HepG2 (cell line): ENCODE data around the gene SLC16A3. TPM values are rescaled to one million over a fixed set of nuclear protein-coding genes. Genes with fewer than 3 reads are reported as not detected.
A peak's percentile ranks its signal among the peaks of the same experiment; 100 is the strongest.

Experiments
- ATF3 ChIP-seq: sonication (generic); formaldehyde crosslinking; IDR thresholded peaks from 2 replicates; pipeline ENCODE4 v1.4.0; 2020; ENCODE audit warnings: missing genetic modification reagents
- CC2D1A ChIP-seq: sonication (generic); formaldehyde crosslinking; IDR thresholded peaks from 2 replicates; pipeline ENCODE4 v1.8.1; 2023; ENCODE audit warnings: mild to moderate bottlenecking, missing genetic modification reagents
- HMGA1 ChIP-seq: sonication (generic); formaldehyde crosslinking; conservative IDR thresholded peaks from 2 replicates; pipeline ENCODE4 v1.4.0; 2020; ENCODE audit warnings: missing genetic modification reagents
- HOXA5 ChIP-seq: sonication (generic); formaldehyde crosslinking; IDR thresholded peaks from 2 replicates; pipeline ENCODE4 v1.4.0; 2020; ENCODE audit warnings: missing genetic modification reagents
- KDM2A ChIP-seq: sonication (generic); formaldehyde crosslinking; IDR thresholded peaks from 2 replicates; pipeline ENCODE4 v1.4.0; 2020; ENCODE audit warnings: low read depth, missing genetic modification reagents, borderline replicate concordance
- KMT2A ChIP-seq: sonication (generic); formaldehyde crosslinking; IDR thresholded peaks from 2 replicates; pipeline ENCODE4 v1.4.0; 2020; ENCODE audit warnings: missing genetic modification reagents
- MAFG ChIP-seq: sonication (generic); formaldehyde crosslinking; IDR thresholded peaks from 2 replicates; pipeline ENCODE4 v1.5.1; 2020; ENCODE audit warnings: mild to moderate bottlenecking, missing genetic modification reagents
- MAZ ChIP-seq, 2 experiments: sonication (generic) in 1 of 2; formaldehyde crosslinking in 1 of 2; IDR thresholded peaks; 2 replicates each; pipeline versions ENCODE4 v1.5.0 to v1.6.1; 2012 to 2020; ENCODE audit warnings: low read depth in 2 of 2, mild to moderate bottlenecking in 2 of 2, borderline replicate concordance in 1 of 2, improper control_type of control experiment in 1 of 2, low read length in 1 of 2, missing genetic modification reagents in 1 of 2, moderate library complexity in 1 of 2
- MLX ChIP-seq: IDR thresholded peaks from 2 replicates; pipeline ENCODE4 v1.6.1; 2016
- MXI1 ChIP-seq: IDR thresholded peaks from 3 replicates; pipeline ENCODE4 v1.6.1; 2012; ENCODE audit warnings: low read depth, low read length, inconsistent platforms, borderline replicate concordance
- PBX3 ChIP-seq: sonication (generic); formaldehyde crosslinking; IDR thresholded peaks from 2 replicates; pipeline ENCODE4 v1.8.1; 2023; ENCODE audit warnings: missing genetic modification reagents, inconsistent platforms, borderline replicate concordance
- PRMT3 ChIP-seq: sonication (generic); formaldehyde crosslinking; IDR thresholded peaks from 2 replicates; pipeline ENCODE4 v1.8.1; 2022; ENCODE audit warnings: low read depth, mild to moderate bottlenecking, moderate library complexity, missing genetic modification reagents, borderline replicate concordance
- RBAK ChIP-seq: sonication (generic); formaldehyde crosslinking; IDR thresholded peaks from 2 replicates; pipeline ENCODE4 v1.5.1; 2020; ENCODE audit warnings: mild to moderate bottlenecking, missing genetic modification reagents
- TRIM22 ChIP-seq: fragments of 450-650 bp; IDR thresholded peaks from 2 replicates; pipeline ENCODE4 v1.6.1; 2017
- ZBTB49 ChIP-seq: sonication (generic); formaldehyde crosslinking; IDR thresholded peaks from 2 replicates; pipeline ENCODE4 v1.4.0; 2020; ENCODE audit warnings: missing genetic modification reagents, borderline replicate concordance
- ZBTB7B ChIP-seq: sonication (generic); formaldehyde crosslinking; IDR thresholded peaks from 2 replicates; pipeline ENCODE4 v1.4.0; 2020; ENCODE audit warnings: missing genetic modification reagents
- ZFX ChIP-seq: sonication (generic); formaldehyde crosslinking; IDR thresholded peaks from 2 replicates; pipeline ENCODE4 v1.4.0; 2020; ENCODE audit warnings: mild to moderate bottlenecking, low read depth, missing genetic modification reagents, moderate library complexity
- ZMYM3 ChIP-seq: sonication (generic); formaldehyde crosslinking; IDR thresholded peaks from 2 replicates; pipeline ENCODE4 v1.5.1; 2020; ENCODE audit warnings: mild to moderate bottlenecking, missing genetic modification reagents
- ZNF512 ChIP-seq: sonication (generic); formaldehyde crosslinking; IDR thresholded peaks from 2 replicates; pipeline ENCODE4 v1.4.0; 2020; ENCODE audit warnings: mild to moderate bottlenecking, missing genetic modification reagents
- polyA plus RNA-seq, 8 experiments: library from polyadenylated mRNA; depleted of rRNA in 3 of 8; stranded (reverse) in 7 of 8; unstranded in 1 of 8; fragments of >200 nt; fragmentation: Illumina TruSeq in 4 of 8; extraction: Trizol in 4 of 8; gene quantifications; 2 replicates each; pipeline versions ENCODE4 v1.2.1 to v1.2.3, GENCODE V29; 2011 to 2016; ENCODE audit warnings: low read depth in 4 of 8, missing spikeins in 1 of 8, mixed read lengths in 1 of 8; ENCODE audit not compliant: insufficient read depth in 1 of 8
- total RNA-seq, 5 experiments: library from RNA; depleted of rRNA; stranded (reverse); fragments of >200 nt; fragmentation: Illumina TruSeq; extraction: Trizol; gene quantifications; 2 replicates each; pipeline ENCODE4 v1.2.3, GENCODE V29; 2016; ENCODE audit warnings: low read depth in 1 of 5

SLC16A3 gene
- total and polyA plus RNA-seq, 2 of the 13 experiments (the other 11 are each of a cell fraction or from before 2014, with no cell fraction given), result 242 to 349 TPM

- TF ChIP-seq CC2D1A (CRISPR knock-in tag), result no peak
- no peak for TF ChIP-seq ZMYM3 (CRISPR knock-in tag)
- no peak for TF ChIP-seq ZBTB49 (CRISPR knock-in tag)
- TF ChIP-seq KMT2A, result peak; percentile 69; the same call in 1 of the 2 replicates
- TF ChIP-seq MLX (CRISPR knock-in tag), result no peak
- TF ChIP-seq TRIM22, result no peak
- TF ChIP-seq MXI1, result peak; percentile 79; the same call in 1 of the 3 replicates
- 0 out of 2 replicates have a peak, but pooled peaks have one; percentile 63 for TF ChIP-seq MAZ (IDR thresholded peaks at IDR 0.05; ENCODE audit: borderline replicate concordance, low read depth, low read length)
- TF ChIP-seq MAZ (CRISPR knock-in tag; IDR thresholded peaks at IDR 0.05; ENCODE audit: low read depth), result peak; percentile 71; the same call in 1 of the 2 replicates
- TF ChIP-seq KDM2A (CRISPR knock-in tag), result peak; percentile 40; the same call in 1 of the 2 replicates
- TF ChIP-seq MAFG (CRISPR knock-in tag), result no peak
- TF ChIP-seq PBX3 (CRISPR knock-in tag), result 0 out of 2 replicates have a peak, but pooled peaks have one; percentile 34
- TF ChIP-seq ZNF512 (CRISPR knock-in tag), result no peak
- TF ChIP-seq ATF3, result no peak; the same call in 1 of the 2 replicates
- no peak for TF ChIP-seq HMGA1
- TF ChIP-seq PRMT3 (CRISPR knock-in tag), result peak; percentile 94
- TF ChIP-seq HOXA5 (CRISPR knock-in tag), result no peak
- 0 out of 2 replicates have a peak, but pooled peaks have one; percentile 42 for TF ChIP-seq ZBTB7B (CRISPR knock-in tag)
- no peak for TF ChIP-seq ZFX (CRISPR knock-in tag)
- TF ChIP-seq RBAK (CRISPR knock-in tag), result no peak
These were observed at the start of gene SLC16A3 (continued) for GRCh38 chr17:82228842-82229697.
